Body of pancreas (tissue), 4 donors: ENCODE data around the gene MAN2A1. TPM values are rescaled to one million over a fixed set of nuclear protein-coding genes. Genes with fewer than 3 reads are reported as not detected.

ENCODE experiments used
- ATAC-seq: fragments of 150-250 bp; one replicate; pipeline ENCODE4 v1.9.1; 2016
- DNase-seq, 4 donors: peaks; one replicate each; pipeline ENCODE4 v3.0.0-alpha.2; 2019
- H3K27ac ChIP-seq, 4 donors: fragments of 200-600 bp; sonication (generic); 1 replicate in 3 of 4; 2 replicates in 1 of 4; pipeline versions ENCODE4 v1.5.1 to v1.6.1; 2016 to 2019; ENCODE audit warnings: mild to moderate bottlenecking in 1 of 4, mixed read lengths in 1 of 4, moderate library complexity in 1 of 4
- H3K27me3 ChIP-seq, 2 donors: fragments of 200-600 bp; sonication (generic); one replicate each; pipeline ENCODE4 v1.6.0; 2016; ENCODE audit warnings: mild to moderate bottlenecking in 1 of 2
- H3K36me3 ChIP-seq, 2 donors: fragments of 200-600 bp; sonication (generic); replicated peaks in 1 of 2; 2 replicates each; pipeline ENCODE4 v1.5.1; 2016; ENCODE audit warnings: low read depth in 2 of 2; ENCODE audit not compliant: insufficient read depth in 1 of 2
- H3K4me1 ChIP-seq: fragments of 200-600 bp; sonication (generic); one replicate; pipeline ENCODE4 v1.6.0; 2016
- H3K4me3 ChIP-seq, 2 donors: fragments of 200-600 bp; sonication (generic); 1 replicate in 1 of 2; 2 replicates in 1 of 2; pipeline ENCODE4 v1.5.1; 2016 to 2019
- H3K9me3 ChIP-seq, 3 donors: fragments of 200-600 bp; sonication (generic); 1 replicate in 2 of 3; 2 replicates in 1 of 3; pipeline ENCODE4 v1.5.1; 2016
- CTCF ChIP-seq, 7 experiments: fragments of 450-650 bp in 4 of 7; fragments of 200-600 bp in 3 of 7; sonication (generic) in 3 of 7; IDR thresholded peaks; one replicate each; pipeline ENCODE4 v1.5.1; 2016 to 2019; ENCODE audit warnings: antibody characterized with exemption in 7 of 7
- POLR2A ChIP-seq, 3 donors: fragments of 450-650 bp; IDR thresholded peaks; one replicate each; pipeline ENCODE4 v1.6.1; 2016; ENCODE audit warnings: antibody characterized with exemption in 3 of 3, mild to moderate bottlenecking in 2 of 3
- WGBS, 2 donors: methylation state at CpG; one replicate each; pipeline ENCODE4 v1.1.5; 2017; 5-methylcytosine and 5-hydroxymethylcytosine counted together
- intact Hi-C: fragments of 100-400 bp; cut with DNase I; formaldehyde crosslinking; loops from one replicate; pipeline ENCODE4 v1.15.1; 2023
- total RNA-seq, 2 donors: library from RNA; depleted of rRNA; stranded (reverse); fragments of >200 nt; gene quantifications; one replicate each; pipeline ENCODE4 v1.1.0, GENCODE V29; 2016

The MAN2A1 gene
- 10 to 100 TPM; 43.8 to 61.7 TPM for total RNA-seq

- H3K27me3 ChIP-seq, result no peaks in the 10 kb centered on the region
- 0% methylated on average over 2 to 40 of the region's 58 CpGs for WGBS, 2 donors
- TF ChIP-seq CTCF (IDR thresholded peaks at IDR 0.05) (no peak), POLR2A (IDR thresholded peaks at IDR 0.05) (peak; percentile 9 to 78 (median 68))
Measured at GRCh38 chr5:109689740-109690241, at the start of gene MAN2A1. Gene MAN2A1, plus strand, starts transcription at chr5:109689927. Its CDS starts 491 bp downstream, at chr5:109690418.

GRCh38 chr5:109640976-109641375 lies 48.8 kb upstream of the MAN2A1 start:
- DNase-seq, result no peak
- 86 to 95% methylated on average over 4 of the region's 4 CpGs for WGBS, 2 donors
- H3K27ac ChIP-seq, result no peak overlapping the region
- no peak overlapping the region for H3K4me3 ChIP-seq
- no peaks in the 10 kb centered on the region for H3K27me3 ChIP-seq
- ATAC-seq, result no peak
- no peaks in the 10 kb centered on the region for H3K4me1 ChIP-seq
- H3K9me3 ChIP-seq, result no peaks in the 10 kb centered on the region
- H3K36me3 ChIP-seq, result no peaks in the 10 kb centered on the region
- intact Hi-C loops, result no loop called here
- no peak for TF ChIP-seq POLR2A (IDR thresholded peaks at IDR 0.05)
- TF ChIP-seq CTCF (IDR thresholded peaks at IDR 0.05), result no peak

More at GRCh38 chr5:109689740-109690241, at the start of gene MAN2A1:
- peaks cover 37% of the 10 kb centered on the region for H3K4me1 ChIP-seq
- DNase-seq (peak; percentile 73 to 83 (median 79)), ATAC-seq (peak; percentile 63)
- intact Hi-C loops, result no loop called here
- no peaks in the 10 kb centered on the region for H3K9me3 ChIP-seq
- peak within 1 kb of the TSS; percentile 71 to 82 for H3K4me3 ChIP-seq
- H3K36me3 ChIP-seq, result no peaks in the 10 kb centered on the region
- peak within 1 kb of the TSS; percentile 93 to 99 (median 97) for H3K27ac ChIP-seq

- WGBS, 2 donors, result 82 to 86% methylated on average over 4 of the region's 4 CpGs
- Histone ChIP-seq H3K27me3 (no peaks in the 10 kb centered on the region), H3K27ac (no peak overlapping the region), H3K4me3 (no peak overlapping the region), H3K4me1 (no peaks in the 10 kb centered on the region), H3K36me3 (no peaks in the 10 kb centered on the region), H3K9me3 (no peaks in the 10 kb centered on the region)
- ATAC-seq, result no peak
- TF ChIP-seq CTCF (IDR thresholded peaks at IDR 0.05) (no peak), POLR2A (IDR thresholded peaks at IDR 0.05) (no peak)
- intact Hi-C loops, result no loop called here
- no peak for DNase-seq
Measured at GRCh38 chr5:109643791-109644350, 45.9 kb upstream of the MAN2A1 start.

- Histone ChIP-seq H3K4me1 (no peaks in the 10 kb centered on the region), H3K27me3 (no peaks in the 10 kb centered on the region), H3K36me3 (no peaks in the 10 kb centered on the region), H3K27ac (no peak overlapping the region), H3K9me3 (no peaks in the 10 kb centered on the region), H3K4me3 (no peak overlapping the region)
- 82 to 84% methylated on average over 7 of the region's 7 CpGs for WGBS, 2 donors
- TF ChIP-seq CTCF (IDR thresholded peaks at IDR 0.05), result no peak
- TF ChIP-seq POLR2A (IDR thresholded peaks at IDR 0.05), result no peak
- ATAC-seq, result no peak
- no peak for DNase-seq
- intact Hi-C loops, result no loop called here
Measured at GRCh38 chr5:109644829-109645228, 44.9 kb upstream of the MAN2A1 start.

GRCh38 chr5:109645707-109646192 lies 44.0 kb upstream of the MAN2A1 start:
- WGBS, 2 donors, result 54 to 55% methylated on average over 2 of the region's 2 CpGs

More at GRCh38 chr5:109645707-109646192, 44.0 kb upstream of the MAN2A1 start:
- intact Hi-C loops, result no loop called here
- no peaks in the 10 kb centered on the region for H3K9me3 ChIP-seq
- TF ChIP-seq CTCF (IDR thresholded peaks at IDR 0.05) (no peak), POLR2A (IDR thresholded peaks at IDR 0.05) (no peak)
- DNase-seq (no peak), ATAC-seq (no peak)
- H3K4me1 ChIP-seq, result peaks cover 5% of the 10 kb centered on the region
- H3K36me3 ChIP-seq, result no peaks in the 10 kb centered on the region
- no peaks in the 10 kb centered on the region for H3K27me3 ChIP-seq
- no peak overlapping the region for H3K4me3 ChIP-seq
- H3K27ac ChIP-seq, result no peak overlapping the region
